Left lobe of liver (tissue), 2 donors: ENCODE measurements around the gene KIF16B. TPM values are rescaled to one million over a fixed set of nuclear protein-coding genes. Genes with fewer than 3 reads are reported as not detected.

Experiments used
- ATAC-seq: fragments of 200-7000 bp; cut with Tn5 transposase; one replicate; pipeline ENCODE4 v1.9.1; 2020; ENCODE audit warnings: mild to moderate bottlenecking, moderate library complexity
- DNase-seq: peaks from one replicate; pipeline ENCODE4 v3.0.0-alpha.2; 2020; ENCODE audit warnings: low spot score
- total RNA-seq: library from RNA; stranded (reverse); gene quantifications from one replicate; pipeline ENCODE4 v1.2.1, GENCODE V29; 2021
- donor health status: DM: no; HTN: no; CAD: no; lungs with moderate emphysema.
- donor health status: DM: no; HTN: yes; CAD: no.

KIF16B gene
- total RNA-seq, 1 donor from 2014 or later, result 10.1 TPM

- ATAC-seq, result no peak
- DNase-seq, result no peak
These were observed 90.2 kb downstream of the KIF16B start for GRCh38 chr20:16483024-16483423.

GRCh38 chr20:16481977-16482376, 91.3 kb downstream of the KIF16B start:
- no peak for ATAC-seq

GRCh38 chr20:16479666-16480065, 93.6 kb downstream of the KIF16B start:
- ATAC-seq (no peak), DNase-seq (no peak)

More at GRCh38 chr20:16481977-16482376, 91.3 kb downstream of the KIF16B start:
- no peak for DNase-seq

- DNase-seq (no peak), ATAC-seq (no peak)
These were observed 95.6 kb downstream of the KIF16B start for GRCh38 chr20:16477632-16478031.

- peak; percentile 92 for ATAC-seq
These were observed 97.2 kb downstream of the KIF16B start for GRCh38 chr20:16476032-16476431.

GRCh38 chr20:16475225-16475624, 98.0 kb downstream of the KIF16B start:
- ATAC-seq (peak; percentile 84), DNase-seq (no peak)

More at GRCh38 chr20:16476032-16476431, 97.2 kb downstream of the KIF16B start:
- DNase-seq, result no peak

- DNase-seq, result no peak
- ATAC-seq, result no peak
These were observed 98.9 kb downstream of the KIF16B start for GRCh38 chr20:16474363-16474762.

- ATAC-seq, result no peak
- DNase-seq, result no peak
These were observed 101.0 kb downstream of the KIF16B start for GRCh38 chr20:16472045-16472872.

GRCh38 chr20:16469395-16469905, 103.8 kb downstream of the KIF16B start:
- DNase-seq, result no peak

GRCh38 chr20:16462711-16463110, 110.5 kb downstream of the KIF16B start:
- ATAC-seq (peak; percentile 59), DNase-seq (no peak)

More at GRCh38 chr20:16469395-16469905, 103.8 kb downstream of the KIF16B start:
- ATAC-seq, result no peak

GRCh38 chr20:16459019-16459700, 114.1 kb downstream of the KIF16B start:
- ATAC-seq (peak; percentile 61), DNase-seq (no peak)

GRCh38 chr20:16457514-16457913, 115.7 kb downstream of the KIF16B start:
- DNase-seq (no peak), ATAC-seq (no peak)

GRCh38 chr20:16455324-16455723, 117.9 kb downstream of the KIF16B start:
- ATAC-seq (no peak), DNase-seq (no peak)

GRCh38 chr20:16451982-16452381, 121.3 kb downstream of the KIF16B start:
- DNase-seq, result no peak
- ATAC-seq, result no peak

- ATAC-seq, result no peak
- no peak for DNase-seq
These were observed 122.2 kb downstream of the KIF16B start for GRCh38 chr20:16451001-16451400.

GRCh38 chr20:16446991-16447390, 126.3 kb downstream of the KIF16B start:
- ATAC-seq (no peak), DNase-seq (no peak)

GRCh38 chr20:16446246-16446645, 127.0 kb downstream of the KIF16B start:
- DNase-seq, result no peak

GRCh38 chr20:16445482-16445881, 127.8 kb downstream of the KIF16B start:
- ATAC-seq, result peak; percentile 93
- DNase-seq, result peak; percentile 50

More at GRCh38 chr20:16446246-16446645, 127.0 kb downstream of the KIF16B start:
- no peak for ATAC-seq

GRCh38 chr20:16444057-16444777, 129.0 kb downstream of the KIF16B start:
- no peak for DNase-seq
- ATAC-seq, result peak; percentile 29

- no peak for ATAC-seq
- no peak for DNase-seq
These were observed 131.6 kb downstream of the KIF16B start for GRCh38 chr20:16441546-16442164.

- no peak for DNase-seq
- ATAC-seq, result no peak
These were observed 132.6 kb downstream of the KIF16B start for GRCh38 chr20:16440686-16441085.
